ENCODE data around the gene PNKD. TPM values are rescaled to one million over a fixed set of nuclear protein-coding genes. Genes with fewer than 3 reads are reported as not detected.
"Not testable (repeated sequence)": the region's sequence is repeated elsewhere in the genome, so short reads cannot be mapped to it uniquely, and the experiment has no call there.

PNKD gene
- total RNA-seq, 2 experiments from 2014 or later = 23.6 to 25.1 TPM

- H3K36me3 Mint-ChIP-seq = peaks cover 7% of the 10 kb centered on the region
- no peak for DNase-seq
- H3K27me3 Mint-ChIP-seq = no peaks in the 10 kb centered on the region
- H3K9me3 Mint-ChIP-seq = no peaks in the 10 kb centered on the region
- H3K4me3 Mint-ChIP-seq = no peak overlapping the region
- H3K27ac Mint-ChIP-seq = no peak overlapping the region
- H3K4me1 Mint-ChIP-seq = peaks cover 22% of the 10 kb centered on the region
These were observed 7.4 kb upstream of the PNKD start for GRCh38 chr2:218262631-218263586.

GRCh38 chr2:218263817-218264641, 6.3 kb upstream of the PNKD start:
- Mint-ChIP-seq H3K4me3 (no peak overlapping the region), H3K27ac (peak overlapping the region; percentile 1), H3K4me1 (peaks cover 20% of the 10 kb centered on the region), H3K36me3 (peaks cover 7% of the 10 kb centered on the region), H3K9me3 (no peaks in the 10 kb centered on the region), H3K27me3 (no peaks in the 10 kb centered on the region)
- no peak for DNase-seq

- no peak overlapping the region for H3K27ac Mint-ChIP-seq
- peaks cover 11% of the 10 kb centered on the region for H3K36me3 Mint-ChIP-seq
- H3K27me3 Mint-ChIP-seq = no peaks in the 10 kb centered on the region
- H3K9me3 Mint-ChIP-seq = no peaks in the 10 kb centered on the region
- no peak for DNase-seq
- H3K4me3 Mint-ChIP-seq = no peak overlapping the region
- peaks cover 24% of the 10 kb centered on the region for H3K4me1 Mint-ChIP-seq
These were observed 5.4 kb upstream of the PNKD start for GRCh38 chr2:218264773-218265561.

- Mint-ChIP-seq H3K27me3 (no peaks in the 10 kb centered on the region), H3K9me3 (no peaks in the 10 kb centered on the region), H3K27ac (no peak overlapping the region), H3K4me1 (peaks cover 24% of the 10 kb centered on the region), H3K36me3 (peaks cover 11% of the 10 kb centered on the region), H3K4me3 (no peak overlapping the region)
- no peak for DNase-seq
These were observed 4.7 kb upstream of the PNKD start for GRCh38 chr2:218265626-218266025.

- Mint-ChIP-seq H3K4me1 (peaks cover 28% of the 10 kb centered on the region), H3K27me3 (no peaks in the 10 kb centered on the region), H3K4me3 (no peak overlapping the region), H3K9me3 (no peaks in the 10 kb centered on the region), H3K36me3 (peaks cover 11% of the 10 kb centered on the region), H3K27ac (no peak overlapping the region)
- DNase-seq = no peak
These were observed 3.9 kb upstream of the PNKD start for GRCh38 chr2:218266316-218266979.

GRCh38 chr2:218267259-218267658, 3.1 kb upstream of the PNKD start:
- H3K4me3 Mint-ChIP-seq = peak overlapping the region; percentile 35
- H3K9me3 Mint-ChIP-seq = no peaks in the 10 kb centered on the region
- peaks cover 11% of the 10 kb centered on the region for H3K36me3 Mint-ChIP-seq
- no peaks in the 10 kb centered on the region for H3K27me3 Mint-ChIP-seq
- H3K4me1 Mint-ChIP-seq = peaks cover 36% of the 10 kb centered on the region
- no peak overlapping the region for H3K27ac Mint-ChIP-seq
- no peak for DNase-seq

- Mint-ChIP-seq H3K4me3 (peak overlapping the region; percentile 94), H3K4me1 (peaks cover 41% of the 10 kb centered on the region), H3K9me3 (no peaks in the 10 kb centered on the region), H3K36me3 (peaks cover 14% of the 10 kb centered on the region), H3K27ac (peak overlapping the region; percentile 95), H3K27me3 (no peaks in the 10 kb centered on the region)
- DNase-seq = no peak
These were observed 585 bp downstream of the PNKD start for GRCh38 chr2:218270721-218271486.

GRCh38 chr2:218271487-218271797, 1.1 kb downstream of the PNKD start:
- Mint-ChIP-seq H3K9me3 (no peaks in the 10 kb centered on the region), H3K27me3 (no peaks in the 10 kb centered on the region), H3K36me3 (peaks cover 13% of the 10 kb centered on the region), H3K4me3 (peak overlapping the region; percentile 94), H3K4me1 (peaks cover 39% of the 10 kb centered on the region), H3K27ac (peak overlapping the region; percentile 15)
- no peak for DNase-seq

- peak overlapping the region; percentile 21 for H3K27ac Mint-ChIP-seq
- H3K36me3 Mint-ChIP-seq = peaks cover 13% of the 10 kb centered on the region
- no peaks in the 10 kb centered on the region for H3K9me3 Mint-ChIP-seq
- peak overlapping the region; percentile 94 for H3K4me3 Mint-ChIP-seq
- no peak for DNase-seq
- H3K27me3 Mint-ChIP-seq = no peaks in the 10 kb centered on the region
- peaks cover 39% of the 10 kb centered on the region for H3K4me1 Mint-ChIP-seq
These were observed 1.7 kb downstream of the PNKD start for GRCh38 chr2:218271865-218272530.

- Mint-ChIP-seq H3K4me1 (peaks cover 33% of the 10 kb centered on the region), H3K27me3 (no peaks in the 10 kb centered on the region), H3K27ac (peak overlapping the region; percentile 21), H3K9me3 (no peaks in the 10 kb centered on the region), H3K4me3 (no peak overlapping the region), H3K36me3 (peaks cover 9% of the 10 kb centered on the region)
- peak; percentile 75 for DNase-seq
These were observed 2.4 kb downstream of the PNKD start for GRCh38 chr2:218272531-218273212.

- DNase-seq, H3K27me3 Mint-ChIP-seq, H3K9me3 Mint-ChIP-seq, H3K4me3 Mint-ChIP-seq, H3K36me3 Mint-ChIP-seq: not testable (repeated sequence)
- H3K4me1 Mint-ChIP-seq = peaks cover 33% of the 10 kb centered on the region
- peak overlapping the region; percentile 25 for H3K27ac Mint-ChIP-seq
These were observed 3.0 kb downstream of the PNKD start for GRCh38 chr2:218273214-218273907.

GRCh38 chr2:218273908-218274249, 3.6 kb downstream of the PNKD start:
- Mint-ChIP-seq H3K4me3 (no peak overlapping the region), H3K9me3 (no peaks in the 10 kb centered on the region), H3K27ac (peak overlapping the region; percentile 25)

GRCh38 chr2:218274586-218274985, 4.3 kb downstream of the PNKD start:
- H3K9me3 Mint-ChIP-seq = no peaks in the 10 kb centered on the region
- peaks cover 4% of the 10 kb centered on the region for H3K36me3 Mint-ChIP-seq
- H3K27me3 Mint-ChIP-seq = no peaks in the 10 kb centered on the region
- peaks cover 28% of the 10 kb centered on the region for H3K4me1 Mint-ChIP-seq
- no peak overlapping the region for H3K4me3 Mint-ChIP-seq
- H3K27ac Mint-ChIP-seq = no peak overlapping the region
- no peak for DNase-seq

More at GRCh38 chr2:218273908-218274249, 3.6 kb downstream of the PNKD start:
- H3K27me3 Mint-ChIP-seq = no peaks in the 10 kb centered on the region
- peaks cover 33% of the 10 kb centered on the region for H3K4me1 Mint-ChIP-seq
- H3K36me3 Mint-ChIP-seq = peaks cover 8% of the 10 kb centered on the region
- no peak for DNase-seq
